Kidney (tissue), 14 donors: ENCODE results near the gene SPATA24. TPM values are rescaled to one million over a fixed set of nuclear protein-coding genes. Genes with fewer than 3 reads are reported as not detected.

Source experiments
- DNase-seq, 5 donors: peaks; one replicate each; pipeline ENCODE4 v3.0.0-alpha.2; 2013 to 2020
- FAIRE-seq: peaks from 2 replicates; lab custom pipeline; 2012; peaks lifted over from hg19 to GRCh38; lab: Jason Lieb, UNC
- H3K27ac ChIP-seq, 2 donors: one replicate each; pipeline ENCODE4 v1.7.0; 2013; ENCODE audit warnings: low read depth in 2 of 2, low read length in 2 of 2, inconsistent platforms in 1 of 2
- H3K27me3 ChIP-seq: one replicate; pipeline ENCODE4 v1.7.1; 2013; ENCODE audit warnings: low read length, inconsistent platforms; ENCODE audit not compliant: control insufficient read depth, insufficient read depth
- H3K36me3 ChIP-seq, 3 donors: one replicate each; pipeline versions ENCODE4 v1.7.0 to v1.7.1; 2013; ENCODE audit warnings: low read length in 3 of 3, control low read depth in 1 of 3, inconsistent platforms in 1 of 3; ENCODE audit not compliant: insufficient read depth in 3 of 3, control insufficient read depth in 2 of 3
- H3K4me1 ChIP-seq, 3 donors: one replicate each; pipeline versions ENCODE4 v1.7.0 to v1.7.1; 2013; ENCODE audit warnings: low read length in 3 of 3, inconsistent platforms in 1 of 3, low read depth in 1 of 3; ENCODE audit not compliant: control insufficient read depth in 2 of 3, insufficient read depth in 2 of 3
- H3K4me3 ChIP-seq, 3 donors: one replicate each; pipeline versions ENCODE4 v1.7.0 to v1.8.1; 2013; ENCODE audit warnings: low read length in 3 of 3, control low read depth in 1 of 3, inconsistent platforms in 1 of 3
- H3K9ac ChIP-seq, 3 donors: one replicate each; pipeline versions ENCODE4 v1.7.0 to v1.7.1; 2013; ENCODE audit warnings: low read length in 3 of 3, control low read depth in 1 of 3, inconsistent platforms in 1 of 3
- H3K9me3 ChIP-seq, 3 donors: one replicate each; pipeline versions ENCODE4 v1.7.0 to v1.7.1; 2013; ENCODE audit warnings: low read length in 3 of 3, control low read depth in 1 of 3, inconsistent platforms in 1 of 3; ENCODE audit not compliant: control insufficient read depth in 2 of 3, insufficient read depth in 1 of 3
- intact Hi-C: fragments of 100-400 bp; cut with DNase I; formaldehyde crosslinking; loops from one replicate; pipeline ENCODE4 v1.11.1; 2022
- polyA plus RNA-seq: library from polyadenylated mRNA; stranded (reverse); fragments of 350-450 nt; fragmentation: Illumina TruSeq; extraction: RNeasy Lipid Tissue Mini Kit (QIAGEN cat#74804); gene quantifications from one replicate; pipeline ENCODE4 v1.2.3, GENCODE V29; 2014; ENCODE audit warnings: low read depth, low replicate concordance; ENCODE audit not compliant: insufficient read depth
- total RNA-seq: library from RNA; stranded (reverse); fragmentation: NEBNext Ultra II Directional; extraction: Animal tissue kit (Norgen Biotek cat#: 25700); gene quantifications from one replicate; pipeline ENCODE4 v1.2.1, GENCODE V29; 2021
- TF ChIP-seq, protein P1 (sequence below): IDR thresholded peaks from 3 replicates; pipeline ENCODE4 v1.5.1; 2012; ENCODE audit warnings: mild to moderate bottlenecking, moderate library complexity, borderline replicate concordance; ENCODE audit not compliant: insufficient read depth; ENCODE audit errors: extremely low read depth
- donor health status: control.
- donor health status: control.
- donor health status: control.
- donor health status: control.
- donor health status: control.
- donor health status: DM: yes; HTN: yes; CAD: no.
- donor health status: Normal renal cell carcinoma (clear cell type).

The SPATA24 gene
- total and polyA plus RNA-seq, 2 donors from 2014 or later, result 6.8 to 21.6 TPM

DNA sequence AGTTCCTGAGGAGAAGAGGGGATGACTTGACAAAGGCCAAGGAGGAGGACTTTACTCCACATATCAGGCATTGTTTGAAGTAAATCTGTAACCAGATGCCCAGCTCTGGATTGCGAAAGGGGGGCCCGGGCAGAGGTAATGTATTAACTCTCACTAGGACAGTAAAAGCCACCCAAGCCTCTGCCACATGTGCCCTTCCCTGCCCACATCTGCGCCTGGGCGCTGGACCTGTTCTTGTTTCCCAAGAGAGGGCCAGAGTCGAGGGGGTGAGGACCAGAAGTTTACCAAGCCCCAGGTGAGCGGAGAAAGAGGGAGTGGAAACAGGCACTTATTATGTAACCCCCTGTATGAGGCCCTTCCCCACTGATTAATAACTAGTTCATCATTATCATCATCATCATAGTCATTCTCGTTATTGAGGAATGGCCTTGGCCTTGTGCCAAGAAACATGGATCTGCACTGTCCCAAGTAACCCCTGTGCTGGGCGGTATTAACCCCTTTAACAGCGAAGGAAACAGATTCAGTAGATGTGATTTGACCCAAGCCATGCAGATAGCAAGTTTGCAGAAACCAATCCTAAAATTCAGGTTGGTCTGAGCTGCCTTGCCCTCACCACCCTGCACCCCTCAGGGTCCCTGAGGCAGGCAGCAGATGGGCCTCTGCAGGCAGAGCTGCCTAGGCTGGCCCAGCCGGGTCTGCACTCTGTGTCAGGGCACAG lies 20.5 kb downstream of the SPATA24 start, which contains the start of gene SLC23A1:
Gene SLC23A1 (minus strand): TSS at position 23 of the 718 bp plus-strand sequence. CDS start 44 bp downstream, outside the sequence.
- peaks cover 0 to 7% (median 0%) of the 10 kb centered on the region in 3 donors for H3K36me3 ChIP-seq
- no peak for FAIRE-seq
- H3K9ac ChIP-seq, result peak within 1 kb of the TSS in 2 of 3 donors; percentile 36 to 71
- TF ChIP-seq, protein P1, sequence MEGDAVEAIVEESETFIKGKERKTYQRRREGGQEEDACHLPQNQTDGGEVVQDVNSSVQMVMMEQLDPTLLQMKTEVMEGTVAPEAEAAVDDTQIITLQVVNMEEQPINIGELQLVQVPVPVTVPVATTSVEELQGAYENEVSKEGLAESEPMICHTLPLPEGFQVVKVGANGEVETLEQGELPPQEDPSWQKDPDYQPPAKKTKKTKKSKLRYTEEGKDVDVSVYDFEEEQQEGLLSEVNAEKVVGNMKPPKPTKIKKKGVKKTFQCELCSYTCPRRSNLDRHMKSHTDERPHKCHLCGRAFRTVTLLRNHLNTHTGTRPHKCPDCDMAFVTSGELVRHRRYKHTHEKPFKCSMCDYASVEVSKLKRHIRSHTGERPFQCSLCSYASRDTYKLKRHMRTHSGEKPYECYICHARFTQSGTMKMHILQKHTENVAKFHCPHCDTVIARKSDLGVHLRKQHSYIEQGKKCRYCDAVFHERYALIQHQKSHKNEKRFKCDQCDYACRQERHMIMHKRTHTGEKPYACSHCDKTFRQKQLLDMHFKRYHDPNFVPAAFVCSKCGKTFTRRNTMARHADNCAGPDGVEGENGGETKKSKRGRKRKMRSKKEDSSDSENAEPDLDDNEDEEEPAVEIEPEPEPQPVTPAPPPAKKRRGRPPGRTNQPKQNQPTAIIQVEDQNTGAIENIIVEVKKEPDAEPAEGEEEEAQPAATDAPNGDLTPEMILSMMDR, result no peak
- peak within 1 kb of the TSS; percentile 28 to 58 for H3K27ac ChIP-seq
- peaks cover 0 to 21% (median 19%) of the 10 kb centered on the region in 3 donors for H3K4me1 ChIP-seq
- H3K4me3 ChIP-seq, result peak within 1 kb of the TSS in 2 of 3 donors; percentile 53 to 62
- intact Hi-C loops, result no loop called here
- no peaks in the 10 kb centered on the region for H3K9me3 ChIP-seq
- no peaks in the 10 kb centered on the region for H3K27me3 ChIP-seq
- peak in 4 of 5 donors; percentile 72 to 82 (median 72) for DNase-seq

DNA sequence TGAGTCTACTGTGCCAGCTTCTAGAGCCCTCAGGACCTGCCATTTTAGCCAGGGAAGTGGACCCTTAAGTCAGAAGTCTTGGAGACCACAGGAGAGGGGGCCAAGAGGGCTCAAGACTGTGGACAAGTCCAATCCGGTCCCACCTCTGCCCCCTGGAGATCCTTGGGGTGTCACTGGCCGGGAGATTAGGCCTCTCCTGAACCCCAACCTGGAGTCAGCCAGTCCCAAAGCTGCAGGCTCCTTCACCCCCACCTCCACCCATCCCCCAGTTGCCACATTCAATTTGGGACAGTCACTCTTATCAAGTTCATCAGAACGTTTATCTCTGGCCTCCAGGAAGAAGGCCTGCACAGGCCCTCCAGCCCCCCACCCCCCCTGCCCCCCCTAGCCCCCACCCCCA lies 21.1 kb downstream of the SPATA24 start:
- H3K27me3 ChIP-seq, result no peaks in the 10 kb centered on the region
- FAIRE-seq (no peak), DNase-seq (peak in 1 of 5 donors; percentile 44)
- no peaks in the 10 kb centered on the region for H3K9me3 ChIP-seq
- intact Hi-C loops, result no loop called here
- H3K36me3 ChIP-seq, result peaks cover 0 to 9% (median 0%) of the 10 kb centered on the region in 3 donors
- peaks cover 0 to 19% (median 19%) of the 10 kb centered on the region in 3 donors for H3K4me1 ChIP-seq
- peak overlapping the region; percentile 28 to 58 for H3K27ac ChIP-seq
- H3K9ac ChIP-seq, result peak overlapping the region in 1 of 3 donors; percentile 71
- TF ChIP-seq, protein P1, result no peak
- H3K4me3 ChIP-seq, result peak overlapping the region in 2 of 3 donors; percentile 53 to 62

DNA sequence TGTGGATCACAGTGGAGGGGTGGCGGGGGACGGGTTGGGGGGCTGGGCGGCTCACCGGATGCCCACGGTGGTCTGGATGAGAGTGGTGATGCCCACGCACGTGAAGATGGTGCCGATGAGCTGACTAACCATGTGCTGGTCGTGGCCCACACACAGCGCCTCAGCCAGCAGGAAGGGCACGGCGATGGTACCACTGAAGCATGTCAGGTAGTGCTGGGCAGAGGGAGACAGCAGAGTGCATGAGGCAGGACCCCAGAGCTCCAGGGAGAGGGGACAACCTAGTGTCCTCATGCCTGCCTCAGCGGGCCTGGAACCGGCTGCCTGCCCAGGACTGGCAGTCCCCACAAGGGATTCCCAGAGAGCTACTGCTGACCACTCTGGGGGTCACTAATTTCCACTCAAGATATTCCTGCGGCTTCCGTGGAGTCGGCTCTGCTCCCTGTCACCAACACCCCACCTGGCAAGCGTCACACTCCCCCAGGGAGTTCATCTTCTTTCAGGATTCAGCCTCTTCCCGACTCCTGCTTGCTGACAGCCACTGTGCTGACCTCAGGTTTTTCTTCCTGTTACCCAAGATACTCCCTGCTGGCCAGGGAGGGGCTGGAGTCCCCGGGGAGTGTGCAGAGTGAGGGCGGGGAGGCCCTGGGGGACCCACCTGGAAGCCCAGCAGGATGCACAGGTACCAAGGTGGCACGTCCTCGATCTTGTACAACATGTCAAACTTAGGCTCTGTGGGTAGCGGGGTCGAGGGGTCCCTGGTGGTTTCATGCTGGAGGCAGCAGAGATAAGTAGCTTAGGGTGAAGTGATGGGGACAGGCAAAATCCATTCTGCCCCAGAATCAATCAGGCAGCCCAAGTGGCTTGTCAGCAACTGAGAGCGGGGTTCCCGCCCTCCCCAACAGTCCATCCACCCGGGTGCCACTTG lies 21.8 kb downstream of the SPATA24 start:
- DNase-seq (peak in 1 of 5 donors; percentile 50), FAIRE-seq (no peak)
- peaks cover 0 to 19% (median 17%) of the 10 kb centered on the region in 3 donors for H3K4me1 ChIP-seq
- peak overlapping the region; percentile 42 to 58 for H3K27ac ChIP-seq
- H3K9me3 ChIP-seq, result no peaks in the 10 kb centered on the region
- intact Hi-C loops, result no loop called here
- peak overlapping the region in 2 of 3 donors; percentile 36 to 62 for H3K4me3 ChIP-seq
- H3K36me3 ChIP-seq, result peaks cover 0 to 17% (median 0%) of the 10 kb centered on the region in 3 donors
- H3K27me3 ChIP-seq, result no peaks in the 10 kb centered on the region
- TF ChIP-seq, protein P1, result no peak
- peak overlapping the region in 1 of 3 donors; percentile 71 for H3K9ac ChIP-seq
